ENCODE measurements around the gene ECPAS.
"Not testable (repeated sequence)": the region's sequence is repeated elsewhere in the genome, so short reads cannot be mapped to it uniquely, and the experiment has no call there.

The ECPAS gene

GRCh38 chr9:111348821-111349271 is 135.3 kb downstream of the ECPAS start:
- FAIRE-seq, result no peak

- FAIRE-seq, result not testable (repeated sequence)
These were observed 149.8 kb downstream of the ECPAS start for GRCh38 chr9:111334318-111334863.

GRCh38 chr9:111330124-111330523 is 154.1 kb downstream of the ECPAS start, which contains the start of gene OR2K2:
Gene OR2K2, minus strand, starts transcription at chr9:111330224. Its CDS starts 1,791 bp downstream, at chr9:111328433.
- FAIRE-seq, result no peak

GRCh38 chr9:111320631-111321030 is 163.6 kb downstream of the ECPAS start:
- FAIRE-seq, result no peak

- no peak for FAIRE-seq
These were observed 167.4 kb downstream of the ECPAS start for GRCh38 chr9:111316796-111317195.
